ENCODE data around the gene CXCR4.

GRCh38 chr2:136091899-136092298 is 26.1 kb downstream of the CXCR4 start:
- TF ChIP-seq EZH2phosphoT487 (IDR thresholded peaks at IDR 0.05; ENCODE audit: borderline replicate concordance, low read depth) (no peak), POLR2AphosphoS5 (IDR thresholded peaks at IDR 0.05; ENCODE audit: low read depth, low read length) (no peak), SMC3 (IDR thresholded peaks at IDR 0.05; ENCODE audit: low read depth, low read length) (no peak), RXRA (IDR thresholded peaks at IDR 0.05; ENCODE audit: borderline replicate concordance, low read depth) (no peak)
- TF ChIP-seq, protein P1, sequence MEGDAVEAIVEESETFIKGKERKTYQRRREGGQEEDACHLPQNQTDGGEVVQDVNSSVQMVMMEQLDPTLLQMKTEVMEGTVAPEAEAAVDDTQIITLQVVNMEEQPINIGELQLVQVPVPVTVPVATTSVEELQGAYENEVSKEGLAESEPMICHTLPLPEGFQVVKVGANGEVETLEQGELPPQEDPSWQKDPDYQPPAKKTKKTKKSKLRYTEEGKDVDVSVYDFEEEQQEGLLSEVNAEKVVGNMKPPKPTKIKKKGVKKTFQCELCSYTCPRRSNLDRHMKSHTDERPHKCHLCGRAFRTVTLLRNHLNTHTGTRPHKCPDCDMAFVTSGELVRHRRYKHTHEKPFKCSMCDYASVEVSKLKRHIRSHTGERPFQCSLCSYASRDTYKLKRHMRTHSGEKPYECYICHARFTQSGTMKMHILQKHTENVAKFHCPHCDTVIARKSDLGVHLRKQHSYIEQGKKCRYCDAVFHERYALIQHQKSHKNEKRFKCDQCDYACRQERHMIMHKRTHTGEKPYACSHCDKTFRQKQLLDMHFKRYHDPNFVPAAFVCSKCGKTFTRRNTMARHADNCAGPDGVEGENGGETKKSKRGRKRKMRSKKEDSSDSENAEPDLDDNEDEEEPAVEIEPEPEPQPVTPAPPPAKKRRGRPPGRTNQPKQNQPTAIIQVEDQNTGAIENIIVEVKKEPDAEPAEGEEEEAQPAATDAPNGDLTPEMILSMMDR (IDR thresholded peaks at IDR 0.05), result no peak

All from SK-N-SH (cell line).